Globus pallidus (tissue), 1 donor: ENCODE measurements around the gene NHERF2.

Experiments
- DNase-seq: peaks from one replicate; pipeline ENCODE4 v3.0.0-alpha.2; 2015; ENCODE audit warnings: low spot score

NHERF2 gene

GRCh38 chr16:2040787-2041522 is 14.3 kb downstream of the NHERF2 start:
- no peak for DNase-seq

- DNase-seq = no peak
Observed at GRCh38 chr16:2042171-2042985, 15.7 kb downstream of the NHERF2 start.

- DNase-seq = no peak
Observed at GRCh38 chr16:2042986-2043666, 16.4 kb downstream of the NHERF2 start.

GRCh38 chr16:2043667-2044451 is 17.2 kb downstream of the NHERF2 start:
- DNase-seq = no peak

- DNase-seq = no peak
Observed at GRCh38 chr16:2044541-2044940, 17.8 kb downstream of the NHERF2 start.

- DNase-seq = no peak
Observed at GRCh38 chr16:2045965-2046892, 19.5 kb downstream of the NHERF2 start.

GRCh38 chr16:2046893-2047329 is 20.2 kb downstream of the NHERF2 start:
- no peak for DNase-seq

GRCh38 chr16:2047330-2048115 is 20.8 kb downstream of the NHERF2 start, which contains the start of the genes NTHL1 and TSC2:
Gene NTHL1 (minus strand): TSS chr16:2047834. CDS start chr16:2047823, 11 bp downstream.
Gene TSC2 (plus strand): TSS chr16:2047985. CDS start chr16:2048616, 631 bp downstream.
- DNase-seq = peak; percentile 96

- no peak for DNase-seq
Observed at GRCh38 chr16:2048116-2048543, 21.4 kb downstream of the NHERF2 start.

- no peak for DNase-seq
Observed at GRCh38 chr16:2053211-2053610, 26.5 kb downstream of the NHERF2 start.

GRCh38 chr16:2053897-2054296 is 27.2 kb downstream of the NHERF2 start:
- DNase-seq = no peak

- no peak for DNase-seq
Observed at GRCh38 chr16:2054543-2055245, 28.0 kb downstream of the NHERF2 start.

- DNase-seq = peak; percentile 43
Observed at GRCh38 chr16:2056077-2056476, 29.4 kb downstream of the NHERF2 start.

- DNase-seq = peak; percentile 75
Observed at GRCh38 chr16:2056681-2057407, 30.1 kb downstream of the NHERF2 start.

- no peak for DNase-seq
Observed at GRCh38 chr16:2057438-2057837, 30.7 kb downstream of the NHERF2 start.

GRCh38 chr16:2058420-2058819 is 31.7 kb downstream of the NHERF2 start:
- DNase-seq = no peak

GRCh38 chr16:2058872-2059271 is 32.2 kb downstream of the NHERF2 start:
- no peak for DNase-seq

GRCh38 chr16:2060346-2060745 is 33.6 kb downstream of the NHERF2 start:
- DNase-seq = no peak
